IMR-90 (cell line): ENCODE data around the gene HKDC1. TPM values are rescaled to one million over a fixed set of nuclear protein-coding genes. Genes with fewer than 3 reads are reported as not detected.

Source experiments
- ATAC-seq: fragments of 200-7000 bp; cut with Tn5 transposase; 2 replicates; pipeline ENCODE4 v1.9.1; 2020; ENCODE audit warnings: low read depth, mild to moderate bottlenecking, moderate library complexity
- BruUV-seq: library from RNA; stranded (reverse); fragments of 400-500 nt; replicated peaks from 2 replicates; lab custom pipeline; 2021; lab: Mats Ljungman, UMichigan
- CTCF ChIA-PET: fragments of 300-600 bp; formaldehyde crosslinking; extraction: SDS; loops from one replicate; lab custom pipeline; 2021; ENCODE audit warnings: antibody characterized with exemption; lab: Yijun Ruan, JAX
- POLR2A ChIA-PET: fragments of 300-600 bp; sonication (Branson Sonifier 250); formaldehyde crosslinking; loops from one replicate; lab custom pipeline; 2022; ENCODE audit warnings: antibody characterized with exemption; ENCODE audit not compliant: unreplicated experiment; lab: Charles Lee
- DNase-seq: peaks from one replicate; pipeline ENCODE4 v3.0.0; 2013
- H2AFZ ChIP-seq: replicated peaks from 2 replicates; pipeline ENCODE3; 2013; ENCODE audit warnings: low read length, mild to moderate bottlenecking; ENCODE audit not compliant: poor library complexity
- H2AK5ac ChIP-seq: 2 replicates; pipeline ENCODE4 v1.6.1; 2013; ENCODE audit warnings: low read depth, low read length, inconsistent platforms
- H2AK9ac ChIP-seq: replicated peaks from 2 replicates; pipeline ENCODE3; 2013; ENCODE audit warnings: mild to moderate bottlenecking, low read depth, low read length, moderate library complexity; ENCODE audit not compliant: poor library complexity
- H2BK120ac ChIP-seq: 2 replicates; pipeline ENCODE4 v1.6.1; 2013; ENCODE audit warnings: low read depth, low read length, inconsistent platforms
- H2BK15ac ChIP-seq: 3 replicates; pipeline ENCODE4 v1.6.1; 2013; ENCODE audit warnings: low read depth, low read length, inconsistent platforms
- H2BK20ac ChIP-seq: 2 replicates; pipeline ENCODE4 v1.6.1; 2013; ENCODE audit warnings: low read depth, mild to moderate bottlenecking, inconsistent platforms, low read length, moderate library complexity
- H2BK5ac ChIP-seq: 2 replicates; pipeline ENCODE4 v1.6.1; 2013; ENCODE audit warnings: mild to moderate bottlenecking, low read depth, low read length, inconsistent platforms; ENCODE audit not compliant: poor library complexity, severe bottlenecking
- H3K14ac ChIP-seq: replicated peaks from 2 replicates; pipeline ENCODE4 v1.6.1; 2013; ENCODE audit warnings: low read depth, low read length, inconsistent platforms
- H3K18ac ChIP-seq: 2 replicates; pipeline ENCODE4 v1.6.1; 2013; ENCODE audit warnings: low read depth, low read length, control low read depth
- H3K23ac ChIP-seq: 2 replicates; pipeline ENCODE4 v1.6.1; 2013; ENCODE audit warnings: low read depth, low read length, inconsistent platforms
- H3K27ac ChIP-seq: 2 replicates; pipeline ENCODE4 v1.5.1; 2013; ENCODE audit warnings: mild to moderate bottlenecking, control low read depth, low read length; ENCODE audit not compliant: insufficient read depth
- H3K27me3 ChIP-seq: 2 replicates; pipeline ENCODE4 v1.6.1; 2013; ENCODE audit warnings: low read length; ENCODE audit not compliant: control insufficient read depth, insufficient read depth
- H3K36me3 ChIP-seq: 2 replicates; pipeline ENCODE4 v1.6.1; 2013; ENCODE audit warnings: low read length, mixed read lengths; ENCODE audit not compliant: control insufficient read depth, insufficient read depth
- H3K4ac ChIP-seq: 2 replicates; pipeline ENCODE4 v1.6.1; 2013; ENCODE audit warnings: low read depth, low read length, inconsistent platforms
- H3K4me1 ChIP-seq: 2 replicates; pipeline ENCODE4 v1.6.1; 2013; ENCODE audit warnings: low read length, mixed read lengths; ENCODE audit not compliant: control insufficient read depth, insufficient read depth
- H3K4me2 ChIP-seq: 2 replicates; pipeline ENCODE4 v1.6.1; 2013; ENCODE audit warnings: low read depth, mild to moderate bottlenecking, control low read depth, low read length, moderate library complexity
- H3K4me3 ChIP-seq: 2 replicates; pipeline ENCODE4 v1.5.1; 2013; ENCODE audit warnings: low read depth, mild to moderate bottlenecking, control low read depth, low read length, moderate library complexity; ENCODE audit not compliant: insufficient read depth
- H3K56ac ChIP-seq: 2 replicates; pipeline ENCODE4 v1.6.1; 2013; ENCODE audit warnings: low read length, inconsistent platforms; ENCODE audit not compliant: insufficient read depth; ENCODE audit errors: extremely low read depth
- H3K79me1 ChIP-seq, 2 experiments: 2 replicates each; pipeline ENCODE4 v1.6.1; 2013; ENCODE audit warnings: low read length in 2 of 2, inconsistent platforms in 1 of 2, low read depth in 1 of 2
- H3K9ac ChIP-seq: 2 replicates; pipeline ENCODE4 v1.6.1; 2013; ENCODE audit warnings: low read depth, low read length, control low read depth
- H3K9me1 ChIP-seq: 2 replicates; pipeline ENCODE4 v1.6.1; 2013; ENCODE audit warnings: low read length, inconsistent platforms; ENCODE audit not compliant: insufficient read depth
- H3K9me3 ChIP-seq: 2 replicates; pipeline ENCODE4 v1.6.1; 2013; ENCODE audit warnings: low read length; ENCODE audit not compliant: control insufficient read depth, insufficient read depth
- H4K20me1 ChIP-seq: 2 replicates; pipeline ENCODE4 v1.6.1; 2013; ENCODE audit warnings: low read length, inconsistent platforms; ENCODE audit not compliant: insufficient read depth
- H4K5ac ChIP-seq: 2 replicates; pipeline ENCODE4 v1.6.1; 2013; ENCODE audit warnings: mild to moderate bottlenecking, low read depth, low read length, control low read depth
- H4K8ac ChIP-seq, 2 experiments: 2 replicates each; pipeline ENCODE4 v1.6.1; 2013; ENCODE audit warnings: low read depth in 2 of 2, low read length in 2 of 2, control low read depth in 1 of 2, inconsistent platforms in 1 of 2
- H4K91ac ChIP-seq: 2 replicates; pipeline ENCODE4 v1.6.1; 2013; ENCODE audit warnings: low read depth, low read length, inconsistent platforms; ENCODE audit not compliant: insufficient read depth
- BHLHE40 ChIP-seq: fragments of 150-350 bp; IDR thresholded peaks from 2 replicates; pipeline ENCODE4 v1.6.1; 2016; ENCODE audit warnings: mild to moderate bottlenecking, low read depth, low read length
- CHD1 ChIP-seq: IDR thresholded peaks from 2 replicates; pipeline ENCODE4 v1.6.1; 2012; ENCODE audit warnings: low read depth, low read length, improper control_type of control experiment
- FOS ChIP-seq: fragments of 150-350 bp; IDR thresholded peaks from 2 replicates; pipeline ENCODE4 v1.6.1; 2016; ENCODE audit warnings: low read depth, low read length
- MAZ ChIP-seq: IDR thresholded peaks from 2 replicates; pipeline ENCODE4 v1.6.1; 2012; ENCODE audit warnings: low read depth, mild to moderate bottlenecking, low read length, improper control_type of control experiment, moderate library complexity, borderline replicate concordance
- MXI1 ChIP-seq: IDR thresholded peaks from 2 replicates; pipeline ENCODE4 v1.6.1; 2012; ENCODE audit warnings: low read depth, mild to moderate bottlenecking, low read length, moderate library complexity, borderline replicate concordance
- WGBS, 2 experiments: methylation state at CpG; one replicate each; pipeline versions ENCODE4 v1.1.5 to v1.1.7; 2013; ENCODE audit warnings: missing lambda C conversion rate in 2 of 2; ENCODE audit not compliant: insufficient read length in 1 of 2; ENCODE audit errors: extremely low coverage in 2 of 2; 5-methylcytosine and 5-hydroxymethylcytosine counted together
- dilution Hi-C: fragments of 300-500 bp; cut with HindIII; formaldehyde crosslinking; loops from one replicate; pipeline ENCODE4 v1.14.3; 2018; ENCODE audit warnings: low sequenced_read_pairs; ENCODE audit not compliant: unreplicated experiment
- in situ Hi-C: fragments of 300-500 bp; cut with MboI; formaldehyde crosslinking; loops from 3 replicates; pipeline ENCODE4 v1.14.3; 2019; ENCODE audit warnings: low sequenced_read_pairs, inconsistent platforms, mixed read lengths
- intact Hi-C: fragments of 100-400 bp; cut with micrococcal nuclease; formaldehyde crosslinking; loops from 2 replicates; pipeline ENCODE4 v1.10.0; 2022
- polyA plus RNA-seq, 3 experiments: library from polyadenylated mRNA; depleted of rRNA; stranded (reverse); fragments of >200 nt; gene quantifications; 2 replicates each; pipeline ENCODE4 v1.2.3, GENCODE V29; 2012; ENCODE audit warnings: low replicate concordance in 1 of 3
- total RNA-seq: library from RNA; depleted of rRNA; stranded (reverse); fragments of >200 nt; gene quantifications from 2 replicates; pipeline ENCODE4 v1.2.3, GENCODE V29; 2012
- TF ChIP-seq, protein P1 (sequence below): conservative IDR thresholded peaks from 2 replicates; pipeline ENCODE4 v1.5.1; 2012; ENCODE audit warnings: mild to moderate bottlenecking, low read depth, low read length, improper control_type of control experiment
- TF ChIP-seq, protein P2 (sequence below): fragments of 150-350 bp; IDR thresholded peaks from 2 replicates; pipeline ENCODE4 v1.6.1; 2016; ENCODE audit warnings: low read depth, mild to moderate bottlenecking, low read length, moderate library complexity, borderline replicate concordance

HKDC1 gene
- total and polyA plus RNA-seq, 2 of the 4 experiments (the other 2 are of a cell fraction): under 0.01 to 0.03 TPM

DNA sequence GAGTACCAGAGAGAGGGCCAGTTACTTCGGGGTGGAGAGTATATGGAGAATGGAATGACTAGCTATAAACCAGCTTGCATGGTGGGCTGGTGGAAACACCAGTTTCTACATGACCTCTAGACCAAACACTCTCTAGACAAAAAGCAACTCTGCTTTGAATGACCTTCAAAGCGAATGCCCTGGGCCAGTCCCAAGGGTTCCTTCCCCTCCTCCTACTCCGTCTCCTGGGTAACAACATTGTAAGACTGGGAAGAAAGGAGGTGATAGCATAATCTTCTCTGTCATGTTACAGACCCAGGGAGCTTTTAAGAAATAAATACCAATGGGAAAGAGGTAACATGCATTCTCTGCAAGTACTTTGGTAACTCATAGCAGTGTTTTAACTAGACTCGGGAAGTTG lies 65.6 kb downstream of the HKDC1 start:
- Histone ChIP-seq H2AK9ac (no peak overlapping the region), H2BK5ac (no peak overlapping the region), H3K4me2 (no peak overlapping the region), H3K9me1 (no peaks in the 10 kb centered on the region), H3K27ac (no peak overlapping the region), H3K18ac (no peak overlapping the region), H3K56ac (no peak overlapping the region), H3K27me3 (peaks cover 47% of the 10 kb centered on the region), H3K4me1 (no peaks in the 10 kb centered on the region), H2AFZ (no peak overlapping the region), H4K8ac (no peak overlapping the region), H3K4me3 (no peak overlapping the region), H2BK20ac (no peak overlapping the region), H3K23ac (no peak overlapping the region), H4K5ac (no peak overlapping the region), H2BK15ac (no peak overlapping the region), H2BK120ac (no peak overlapping the region), H3K9me3 (peaks cover 7% of the 10 kb centered on the region), H2AK5ac (no peak overlapping the region), H4K20me1 (no peaks in the 10 kb centered on the region), H3K79me1 (no peaks in the 10 kb centered on the region), H3K4ac (no peak overlapping the region), H3K14ac (no peak overlapping the region), H3K36me3 (no peaks in the 10 kb centered on the region), H4K91ac (no peak overlapping the region), H3K9ac (no peak overlapping the region)
- WGBS, 2 experiments: no CpG with 5 or more reads among the region's 4 CpGs
- ChIA-PET POLR2A (interaction anchor here (0.5 kb wide), 1 partner anchor 185 kb away, joined by 3 read pairs; no protein-coding TSS in a partner anchor), CTCF (interaction anchor here (0.7 kb wide), 1 partner anchor 99 kb away, joined by 3 read pairs; no protein-coding TSS in a partner anchor)
- no TSS peak for BruUV-seq
- dilution Hi-C loops: no loop called here
- in situ Hi-C loops: no loop called here
- TF ChIP-seq FOS: no peak
- TF ChIP-seq CHD1: no peak
- no peak for TF ChIP-seq BHLHE40
- TF ChIP-seq MAZ: no peak
- TF ChIP-seq, protein P1, sequence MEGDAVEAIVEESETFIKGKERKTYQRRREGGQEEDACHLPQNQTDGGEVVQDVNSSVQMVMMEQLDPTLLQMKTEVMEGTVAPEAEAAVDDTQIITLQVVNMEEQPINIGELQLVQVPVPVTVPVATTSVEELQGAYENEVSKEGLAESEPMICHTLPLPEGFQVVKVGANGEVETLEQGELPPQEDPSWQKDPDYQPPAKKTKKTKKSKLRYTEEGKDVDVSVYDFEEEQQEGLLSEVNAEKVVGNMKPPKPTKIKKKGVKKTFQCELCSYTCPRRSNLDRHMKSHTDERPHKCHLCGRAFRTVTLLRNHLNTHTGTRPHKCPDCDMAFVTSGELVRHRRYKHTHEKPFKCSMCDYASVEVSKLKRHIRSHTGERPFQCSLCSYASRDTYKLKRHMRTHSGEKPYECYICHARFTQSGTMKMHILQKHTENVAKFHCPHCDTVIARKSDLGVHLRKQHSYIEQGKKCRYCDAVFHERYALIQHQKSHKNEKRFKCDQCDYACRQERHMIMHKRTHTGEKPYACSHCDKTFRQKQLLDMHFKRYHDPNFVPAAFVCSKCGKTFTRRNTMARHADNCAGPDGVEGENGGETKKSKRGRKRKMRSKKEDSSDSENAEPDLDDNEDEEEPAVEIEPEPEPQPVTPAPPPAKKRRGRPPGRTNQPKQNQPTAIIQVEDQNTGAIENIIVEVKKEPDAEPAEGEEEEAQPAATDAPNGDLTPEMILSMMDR: no peak
- TF ChIP-seq, protein P2, sequence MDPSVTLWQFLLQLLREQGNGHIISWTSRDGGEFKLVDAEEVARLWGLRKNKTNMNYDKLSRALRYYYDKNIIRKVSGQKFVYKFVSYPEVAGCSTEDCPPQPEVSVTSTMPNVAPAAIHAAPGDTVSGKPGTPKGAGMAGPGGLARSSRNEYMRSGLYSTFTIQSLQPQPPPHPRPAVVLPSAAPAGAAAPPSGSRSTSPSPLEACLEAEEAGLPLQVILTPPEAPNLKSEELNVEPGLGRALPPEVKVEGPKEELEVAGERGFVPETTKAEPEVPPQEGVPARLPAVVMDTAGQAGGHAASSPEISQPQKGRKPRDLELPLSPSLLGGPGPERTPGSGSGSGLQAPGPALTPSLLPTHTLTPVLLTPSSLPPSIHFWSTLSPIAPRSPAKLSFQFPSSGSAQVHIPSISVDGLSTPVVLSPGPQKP: no peak
- no peak for TF ChIP-seq MXI1
- intact Hi-C loops: no loop called here
- ATAC-seq (no peak), DNase-seq (no peak)
